HG03159 (cell line): ENCODE data around the gene ZSCAN5C.
"Not testable (repeated sequence)": the region's sequence is repeated elsewhere in the genome, so short reads cannot be mapped to it uniquely, and the experiment has no call there.

ENCODE experiments used
- ATAC-seq: cut with Tn5 transposase; IDR thresholded peaks from one replicate; pipeline ENCODE4 v1.9.1; 2021; ENCODE audit warnings: mild to moderate bottlenecking, moderate library complexity; ENCODE audit not compliant: unreplicated experiment

Gene ZSCAN5C, protein sequence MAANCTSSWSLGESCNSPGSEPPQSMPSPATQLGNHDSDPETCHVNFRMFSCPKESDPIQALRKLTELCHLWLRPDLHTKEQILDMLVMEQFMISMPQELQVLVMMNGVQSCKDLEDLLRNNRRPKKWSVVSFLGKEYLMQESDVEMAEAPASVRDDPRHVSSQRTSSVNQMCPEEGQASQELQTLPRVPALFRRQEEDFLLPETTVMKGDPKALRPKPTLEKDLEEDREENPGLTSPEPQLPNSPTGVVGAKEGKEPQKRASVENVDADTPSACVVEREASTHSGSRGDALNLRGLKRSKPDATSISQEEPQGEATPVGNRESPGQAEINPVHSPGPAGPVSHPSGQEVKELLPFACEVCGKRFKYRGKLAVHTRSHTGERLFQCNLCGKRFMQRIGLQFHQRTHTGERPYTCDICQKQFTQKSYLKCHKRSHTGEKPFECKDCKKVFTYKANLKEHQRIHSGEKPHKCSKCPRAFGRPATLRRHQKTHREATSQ

DNA sequence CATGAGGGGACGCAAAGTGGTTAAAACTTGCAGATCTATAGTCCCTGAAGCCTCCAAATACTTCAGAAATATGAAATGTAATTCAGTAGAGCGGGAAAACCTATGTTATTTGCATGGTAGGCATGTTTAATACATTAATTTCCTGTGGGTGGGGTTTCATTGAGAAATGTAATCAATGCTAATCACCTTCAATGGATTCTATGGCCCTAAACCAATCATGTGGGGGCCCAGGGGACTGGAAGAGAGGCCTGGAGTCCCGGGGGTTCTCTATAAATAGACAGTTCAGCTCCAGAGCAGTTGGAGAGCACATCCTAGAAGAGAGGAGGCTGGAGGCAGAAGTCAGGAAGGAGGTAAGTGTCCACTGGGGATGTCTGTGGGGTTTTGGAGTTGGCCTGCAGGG, at the start of gene ZSCAN5C:
ZSCAN5C (plus strand) TSS at position 301 of the 400 bp plus-strand sequence. CDS start 3,641 bp downstream, outside the sequence.
- ATAC-seq: no peak

DNA sequence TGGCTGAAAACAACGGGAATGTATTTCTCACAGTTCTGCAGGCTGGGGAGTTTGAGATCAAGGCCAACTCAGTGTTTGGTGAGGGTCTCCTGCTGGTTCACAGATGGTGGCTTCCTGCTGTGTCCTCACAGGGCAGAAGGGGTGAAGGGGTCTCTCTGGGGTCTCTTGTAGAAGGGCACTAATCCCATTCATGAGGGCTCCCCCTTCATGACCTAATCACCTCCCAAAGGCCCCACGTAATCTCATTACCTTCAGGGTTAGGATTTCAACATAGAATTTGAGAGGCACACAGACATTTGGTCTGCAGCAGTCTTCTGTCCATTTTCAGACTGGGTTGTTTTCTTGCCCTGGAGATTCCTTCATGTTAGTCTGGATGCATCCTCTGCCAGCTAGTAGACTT, 49.4 kb upstream of the ZSCAN5C start:
- no peak for ATAC-seq

DNA sequence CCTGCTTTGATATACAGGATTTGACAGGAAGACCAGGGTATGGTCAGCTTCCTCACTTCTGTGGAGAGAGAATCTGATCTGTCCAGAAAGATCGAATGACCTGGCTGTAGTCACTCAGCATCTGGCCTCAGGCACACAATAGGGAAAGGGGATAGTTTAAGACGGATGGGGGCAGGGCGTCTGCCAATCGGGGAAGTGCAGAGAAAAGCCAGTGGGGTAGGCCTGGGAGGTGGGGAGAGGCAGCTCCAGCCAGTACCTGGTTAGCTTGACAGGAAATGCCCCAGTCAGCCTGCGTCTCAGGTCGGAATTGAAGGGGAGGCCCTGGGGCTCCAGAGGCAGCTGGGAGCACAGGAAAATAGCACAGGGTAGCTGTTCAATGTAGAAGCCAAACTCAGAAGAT, 48.6 kb upstream of the ZSCAN5C start:
- no peak for ATAC-seq

DNA sequence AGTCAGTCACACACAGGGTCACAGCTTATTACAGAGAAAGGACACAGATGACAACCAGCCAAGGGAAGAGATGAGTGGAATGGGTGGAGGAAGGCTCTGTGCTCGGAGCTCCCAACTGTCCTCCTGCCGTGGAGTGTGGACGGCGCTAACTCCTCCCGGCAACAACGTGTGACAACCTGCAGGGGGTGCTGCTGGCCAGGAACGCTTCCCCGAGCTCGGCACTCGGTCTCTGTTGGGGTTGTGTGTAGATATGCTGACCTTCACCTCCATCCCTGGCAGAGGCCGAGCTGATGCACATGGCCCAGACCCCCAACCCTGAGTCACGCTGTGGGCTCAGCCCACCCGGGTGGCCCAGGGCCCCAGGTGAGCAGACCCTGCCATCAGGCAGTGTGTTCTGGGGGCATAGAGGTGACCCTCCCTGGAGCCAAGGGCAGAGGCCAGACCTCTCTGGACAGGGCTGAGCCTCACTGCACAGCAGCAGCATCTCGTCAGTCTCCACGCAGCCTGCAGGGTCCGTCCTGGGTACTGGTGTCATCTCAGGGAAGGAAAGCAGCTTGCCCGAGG, 46.9 kb upstream of the ZSCAN5C start:
- no peak for ATAC-seq

DNA sequence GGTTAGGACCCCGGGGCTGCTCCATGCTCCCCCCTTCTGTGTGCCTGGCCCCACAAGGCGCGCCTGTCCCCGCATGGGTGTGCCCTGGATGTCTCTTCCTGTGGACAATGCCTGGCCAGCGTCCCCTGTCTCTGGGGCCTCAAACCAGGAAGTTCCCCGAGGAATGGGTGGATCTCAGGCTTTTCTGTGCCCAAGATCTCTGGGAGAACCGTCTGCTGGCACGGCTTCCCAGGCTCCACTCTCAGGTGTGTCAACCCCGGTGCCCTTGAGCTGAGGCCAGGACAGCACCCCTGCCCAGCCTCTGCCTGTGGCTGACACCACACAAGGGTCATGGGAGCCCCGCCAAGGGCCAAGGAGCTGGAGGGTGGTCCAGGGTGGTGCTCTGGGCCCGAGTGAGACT, 45.3 kb upstream of the ZSCAN5C start:
- no peak for ATAC-seq

DNA sequence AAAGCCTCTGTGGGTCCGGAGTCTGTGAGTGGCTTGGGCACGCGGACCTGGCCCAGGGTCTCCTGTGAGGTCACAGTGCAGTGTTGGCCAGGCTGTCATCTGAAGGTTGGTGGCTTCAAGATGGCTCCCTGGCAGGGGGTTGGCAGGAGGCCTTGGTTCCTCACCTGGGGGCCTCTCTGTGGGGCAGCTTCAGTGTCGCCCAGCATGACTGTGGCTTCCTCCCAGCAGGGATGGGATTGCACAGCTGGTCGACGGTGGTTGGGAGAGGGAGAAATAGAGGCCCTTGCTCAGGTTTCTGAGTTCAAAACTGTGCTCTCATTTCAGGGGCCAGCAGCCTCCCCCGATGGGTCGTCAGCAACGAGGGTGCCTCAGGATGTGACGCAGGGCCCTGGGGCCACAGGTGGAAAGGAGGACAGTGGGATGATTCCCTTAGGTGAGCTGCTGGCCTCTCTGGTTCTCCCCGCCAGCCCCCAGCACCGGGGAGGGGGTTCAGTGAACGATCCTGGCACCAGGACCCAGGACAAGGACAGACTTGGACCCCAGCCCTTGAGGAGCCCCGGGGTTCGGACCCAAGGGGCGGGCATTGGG, 43.8 kb upstream of the ZSCAN5C start:
- no peak for ATAC-seq

DNA sequence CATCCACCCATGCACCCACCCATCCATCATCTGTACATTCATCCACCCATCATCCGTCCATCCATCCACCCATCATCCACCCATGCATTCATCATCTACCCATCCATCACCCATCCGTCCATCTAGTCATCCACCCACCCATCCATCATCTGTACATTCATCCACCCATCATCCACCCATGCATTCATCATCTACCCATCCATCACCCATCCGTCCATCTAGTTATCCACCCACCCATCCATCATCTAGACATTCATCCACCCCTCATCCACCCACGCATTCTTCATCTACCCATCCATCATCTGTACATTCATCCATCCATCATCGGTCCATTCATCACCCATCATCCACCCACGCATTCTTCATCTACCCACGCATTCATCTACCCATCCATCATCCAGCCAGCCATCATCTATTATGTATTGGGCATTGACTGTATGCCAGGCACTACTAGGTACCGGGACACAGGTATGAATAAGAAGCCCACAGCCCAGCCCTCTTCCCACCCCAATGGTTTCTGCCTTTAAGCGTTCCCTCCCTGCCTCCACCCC, 43.0 kb upstream of the ZSCAN5C start:
- ATAC-seq: no peak

DNA sequence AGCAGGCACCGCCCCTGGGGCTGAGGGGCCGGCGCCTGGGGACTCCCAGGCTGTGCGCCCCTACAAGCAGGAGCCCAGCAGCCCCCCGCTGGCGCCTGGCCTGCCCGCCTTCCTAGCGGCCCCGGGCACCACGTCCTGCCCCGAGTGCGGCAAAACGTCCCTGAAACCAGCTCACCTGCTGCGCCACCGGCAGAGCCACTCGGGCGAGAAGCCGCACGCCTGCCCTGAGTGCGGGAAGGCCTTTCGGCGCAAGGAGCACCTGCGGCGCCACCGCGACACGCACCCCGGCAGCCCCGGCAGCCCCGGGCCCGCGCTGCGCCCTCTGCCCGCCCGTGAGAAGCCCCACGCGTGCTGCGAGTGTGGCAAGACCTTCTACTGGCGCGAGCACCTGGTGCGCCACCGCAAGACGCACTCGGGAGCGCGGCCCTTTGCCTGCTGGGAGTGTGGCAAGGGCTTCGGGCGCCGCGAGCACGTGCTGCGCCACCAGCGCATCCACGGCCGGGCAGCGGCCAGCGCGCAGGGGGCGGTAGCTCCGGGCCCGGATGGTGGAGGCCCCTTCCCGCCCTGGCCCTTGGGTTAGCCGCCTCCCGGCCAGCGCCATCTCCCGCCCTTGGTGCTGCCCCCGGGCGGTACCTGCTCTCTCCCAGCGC, 42.3 kb upstream of the ZSCAN5C start:
- no peak for ATAC-seq

DNA sequence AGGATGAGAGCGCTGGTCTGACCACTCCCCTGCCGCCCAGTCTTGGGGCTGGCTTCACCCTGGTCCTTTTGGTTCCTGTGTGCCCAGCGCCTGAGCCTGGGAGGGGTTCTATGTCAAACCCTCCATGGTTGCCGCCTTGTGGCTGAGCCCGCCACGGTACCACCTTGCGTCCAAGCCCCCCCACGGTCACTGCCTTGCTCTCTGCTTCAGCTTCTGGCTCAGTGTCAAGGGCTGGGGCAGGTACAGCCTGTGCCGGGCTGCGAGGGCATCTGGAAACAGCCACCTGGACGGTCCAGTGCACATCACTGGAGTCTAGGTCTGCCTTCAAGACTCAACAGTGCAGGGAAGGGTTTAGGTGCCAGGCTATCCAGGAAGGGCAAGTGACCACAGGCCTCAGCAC, 40.5 kb upstream of the ZSCAN5C start:
- no peak for ATAC-seq

DNA sequence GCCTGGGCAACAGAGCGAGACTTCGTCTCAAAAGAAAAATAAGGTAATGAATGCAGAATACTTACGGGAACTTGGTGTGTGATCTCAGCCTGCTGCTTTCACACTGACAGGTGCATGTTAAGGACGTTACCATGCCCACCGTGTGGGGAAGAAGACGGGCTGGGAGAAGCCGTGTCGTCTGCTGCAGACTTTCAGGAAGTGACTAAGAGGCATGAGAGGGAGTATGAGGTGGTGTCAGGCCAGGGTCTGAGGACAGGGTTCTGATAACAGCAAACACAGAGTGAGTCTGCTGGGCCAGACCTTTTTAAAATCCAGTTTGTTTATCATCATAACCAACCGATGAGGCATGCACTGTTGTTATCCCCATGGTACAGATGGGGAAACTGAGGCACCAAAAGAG, 39.8 kb upstream of the ZSCAN5C start:
- ATAC-seq: no peak

DNA sequence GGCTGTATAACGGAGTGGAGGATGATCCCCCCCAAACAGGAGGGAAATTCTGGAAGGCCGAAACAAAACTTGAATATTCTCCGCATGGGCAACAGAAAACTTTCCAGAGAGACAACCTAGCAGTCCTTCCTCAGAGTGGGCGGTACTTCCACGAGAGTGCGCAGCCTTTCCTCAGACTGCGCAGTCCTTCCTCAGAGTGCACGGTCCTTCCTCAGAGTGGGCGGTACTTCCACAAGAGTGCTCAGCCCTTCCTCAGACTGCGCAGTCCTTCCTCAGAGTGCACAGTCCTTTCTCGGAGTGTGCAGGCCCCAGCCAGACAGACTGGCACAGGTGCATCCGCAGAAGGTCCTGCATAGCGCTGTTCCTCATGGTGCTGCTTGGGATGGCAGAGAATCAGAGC, 39.0 kb upstream of the ZSCAN5C start:
- no peak for ATAC-seq

DNA sequence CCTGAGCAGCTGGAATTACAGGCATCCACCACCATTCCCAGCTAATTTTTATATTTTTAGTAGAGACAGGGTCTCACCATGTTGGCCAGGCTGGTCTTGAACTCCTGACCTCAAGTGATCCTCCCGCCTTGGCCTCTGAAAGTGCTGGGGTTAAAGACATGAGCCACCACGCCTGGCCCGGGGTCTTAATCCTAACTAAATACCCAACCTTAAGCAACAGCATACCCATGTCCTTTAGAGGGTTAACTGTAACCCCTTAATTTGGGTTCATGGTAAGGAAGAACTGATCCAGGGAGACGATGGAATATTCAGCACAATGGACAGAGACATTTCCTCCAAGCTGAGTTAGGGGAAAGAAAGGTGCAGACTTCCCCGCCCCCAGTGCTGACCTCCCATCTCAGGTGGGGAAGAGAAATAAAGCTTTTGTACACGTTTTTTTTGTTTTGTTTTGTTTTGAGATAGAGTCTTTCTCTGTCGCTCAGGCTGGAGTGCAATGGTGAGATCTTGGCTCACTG, 35.0 kb upstream of the ZSCAN5C start:
- ATAC-seq: no peak

DNA sequence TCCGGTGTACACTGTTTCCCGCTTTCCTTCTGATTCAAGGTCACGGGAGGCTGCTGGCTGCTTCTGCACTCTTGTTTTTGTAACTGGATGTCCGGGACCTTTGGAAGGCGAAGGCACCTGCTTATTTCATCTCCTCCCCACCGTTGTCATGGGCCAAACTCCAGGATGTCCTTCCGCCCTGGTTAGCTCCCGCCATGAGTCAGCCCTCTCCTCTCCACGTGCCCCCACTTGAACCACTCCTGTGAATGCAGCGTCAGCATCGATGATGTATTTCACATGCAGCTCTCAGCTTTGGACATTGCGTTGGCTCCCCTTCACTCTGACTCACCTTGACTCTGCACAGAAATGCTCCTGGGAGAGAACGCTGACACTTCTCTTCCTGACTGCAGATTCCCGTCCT, 31.8 kb upstream of the ZSCAN5C start:
- no peak for ATAC-seq

DNA sequence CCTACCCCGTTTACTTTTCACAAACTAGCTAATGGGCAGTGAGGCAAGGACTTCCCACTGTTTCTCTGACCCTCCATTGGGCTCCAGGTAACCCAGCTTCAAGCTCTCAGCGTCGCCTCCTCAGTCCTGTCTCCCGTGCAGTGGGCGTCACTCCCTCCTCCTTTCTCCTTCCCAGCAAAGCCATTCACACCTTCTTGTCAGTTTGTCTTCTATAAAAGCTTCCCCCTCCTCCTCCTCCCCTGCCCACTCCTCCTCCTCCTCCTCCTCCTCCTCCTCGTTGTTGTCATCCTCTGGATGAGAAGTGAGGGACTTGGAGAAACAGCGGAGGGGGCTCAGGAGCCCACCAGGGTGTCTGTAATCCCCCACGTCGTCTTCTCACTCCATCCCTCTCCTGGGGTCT, 28.0 kb upstream of the ZSCAN5C start:
- ATAC-seq: no peak

DNA sequence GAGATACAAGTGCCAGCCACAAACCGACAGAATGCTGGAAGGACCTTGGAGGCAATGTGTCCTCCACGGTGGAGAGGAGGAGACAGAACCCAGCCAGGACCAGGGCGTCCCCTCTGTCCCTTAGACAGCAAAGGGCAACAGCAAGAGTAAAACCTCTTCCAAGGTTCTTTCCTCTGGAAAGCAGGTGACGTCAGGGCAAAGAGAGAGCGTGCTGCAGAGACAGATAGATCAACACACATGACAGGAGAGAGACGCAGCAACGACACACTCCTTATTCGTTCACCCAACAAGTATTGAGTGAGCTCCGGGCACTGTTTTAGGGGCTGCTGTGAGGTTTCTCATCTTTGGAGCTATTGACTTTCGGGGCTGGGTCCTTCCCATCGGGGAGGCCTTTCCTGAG, 27.5 kb upstream of the ZSCAN5C start:
- ATAC-seq: no peak

DNA sequence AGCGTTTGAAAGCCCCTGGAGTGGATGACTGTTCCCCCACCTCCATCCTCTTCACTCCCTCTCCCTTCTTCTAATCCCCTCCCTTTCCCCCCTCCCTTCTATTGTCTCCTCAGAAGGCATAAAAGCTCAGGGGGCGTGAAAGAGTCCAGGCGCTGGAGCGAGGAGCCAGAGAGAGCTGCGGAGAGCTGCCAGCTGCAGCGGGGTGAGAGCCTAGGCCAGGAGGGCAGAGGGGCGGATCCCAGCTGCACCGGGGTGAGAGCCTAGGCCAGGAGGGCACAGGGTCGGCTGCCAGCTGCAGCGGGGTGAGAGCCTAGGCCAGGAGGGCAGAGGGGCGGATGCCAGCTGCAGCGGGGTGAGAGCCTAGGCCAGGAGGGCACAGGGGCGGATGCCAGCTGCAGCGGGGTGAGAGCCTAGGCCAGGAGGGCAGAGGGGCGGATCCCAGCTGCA, 26.2 kb upstream of the ZSCAN5C start, which contains the start of gene GALP:
GALP (plus strand) TSS at position 148 of the 447 bp plus-strand sequence. CDS start 1,101 bp downstream, outside the sequence.
- not testable (repeated sequence) for ATAC-seq

DNA sequence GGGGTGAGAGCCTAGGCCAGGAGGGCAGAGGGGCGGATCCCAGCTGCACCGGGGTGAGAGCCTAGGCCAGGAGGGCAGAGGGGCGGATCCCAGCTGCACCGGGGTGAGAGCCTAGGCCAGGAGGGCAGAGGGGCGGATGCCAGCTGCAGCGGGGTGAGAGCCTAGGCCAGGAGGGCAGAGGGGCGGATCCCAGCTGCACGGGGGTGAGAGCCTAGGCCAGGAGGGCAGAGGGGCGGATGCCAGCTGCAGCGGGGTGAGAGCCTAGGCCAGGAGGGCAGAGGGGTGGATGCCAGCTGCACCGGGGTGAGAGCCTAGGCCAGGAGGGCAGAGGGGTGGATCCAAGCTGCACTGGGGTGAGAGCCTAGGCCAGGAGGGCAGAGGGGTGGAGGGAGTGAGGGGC, 25.8 kb upstream of the ZSCAN5C start:
- ATAC-seq: not testable (repeated sequence)

DNA sequence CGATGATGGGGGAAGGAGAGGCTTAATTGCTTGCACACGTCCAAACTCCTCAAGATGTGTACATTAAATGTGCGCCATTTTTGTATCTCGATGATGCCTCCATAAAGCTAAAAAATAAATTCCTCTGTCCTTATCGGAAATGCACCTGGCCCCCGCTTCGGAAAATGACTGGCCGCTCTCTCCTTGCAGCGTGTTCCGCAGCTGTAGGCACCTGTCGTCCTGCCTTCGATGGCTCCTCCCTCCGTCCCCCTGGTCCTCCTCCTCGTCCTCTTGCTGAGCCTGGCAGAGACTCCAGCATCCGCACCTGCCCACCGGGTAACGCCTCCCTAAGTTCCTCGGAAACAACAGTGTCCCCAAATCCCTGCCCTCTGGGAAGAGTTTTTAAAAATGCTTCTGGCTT, 25.2 kb upstream of the ZSCAN5C start:
- ATAC-seq: no peak

DNA sequence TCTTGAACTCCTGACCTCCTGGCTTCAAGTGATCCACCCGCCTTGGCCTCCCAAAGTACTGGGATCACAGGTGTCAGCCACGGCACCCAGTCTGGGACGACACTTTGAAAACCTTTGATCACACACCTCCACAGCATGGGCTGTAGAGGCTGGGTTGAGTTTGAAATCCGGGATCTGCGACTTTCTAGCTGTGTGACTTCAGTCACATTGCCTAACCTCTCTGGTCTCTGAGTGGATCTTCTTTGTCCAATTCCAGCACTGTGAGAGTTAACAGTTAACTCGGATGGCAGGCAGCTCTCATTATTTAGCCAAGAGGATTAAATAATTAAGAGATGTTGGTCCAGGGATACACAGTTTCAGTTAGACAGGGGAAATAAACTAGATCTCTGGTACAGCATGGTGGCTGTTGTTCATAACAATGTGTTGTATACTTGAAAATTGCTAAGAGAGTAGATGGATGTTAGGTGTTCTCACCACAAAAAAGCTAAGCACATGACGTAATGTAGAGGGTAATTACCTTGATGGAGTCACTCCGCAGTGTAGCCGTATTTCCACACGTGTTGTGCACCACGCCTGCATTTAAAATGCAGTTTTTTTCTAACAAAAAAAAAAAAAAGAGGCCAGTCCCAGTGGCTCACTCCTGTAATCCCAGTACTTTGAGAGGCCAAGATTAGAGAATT, 24.4 kb upstream of the ZSCAN5C start:
- no peak for ATAC-seq

DNA sequence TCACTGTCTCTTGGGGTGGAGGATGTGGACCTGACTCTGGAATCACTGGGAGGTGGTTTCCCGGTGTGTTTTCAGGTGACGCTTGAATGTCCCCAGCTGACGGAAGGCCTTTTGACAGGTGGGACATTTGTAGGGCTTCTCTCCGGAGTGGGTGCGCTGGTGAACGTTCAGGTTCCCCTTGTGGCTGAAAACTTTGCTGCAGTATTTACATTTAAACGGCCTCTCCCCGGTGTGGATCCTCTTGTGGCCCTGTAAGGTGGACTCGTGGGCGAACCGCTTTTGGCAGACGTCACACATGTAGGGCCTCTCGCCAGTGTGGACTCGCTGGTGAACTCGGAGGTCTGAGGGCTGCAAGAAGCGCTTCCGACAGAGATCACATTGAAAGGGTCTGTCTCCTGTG, 12.3 kb upstream of the ZSCAN5C start:
- ATAC-seq: no peak
